ENCODE results near the gene SPATA21. TPM values are rescaled to one million over a fixed set of nuclear protein-coding genes. Genes with fewer than 3 reads are reported as not detected.

SPATA21 gene
- total and polyA plus RNA-seq, 2 donors (not counting 3 experiments of a cell fraction or from before 2014, with no cell fraction given): not detected

GRCh38 chr1:16397120-16397519 lies 40.1 kb downstream of the SPATA21 start:
- DNase-seq (ENCODE audit: low read depth, low spot score) (no peak), FAIRE-seq (no peak)
- peaks cover 3% of the 10 kb centered on the region for H4K20me1 ChIP-seq (replicated peaks; ENCODE audit: control insufficient read depth, extremely low read depth, insufficient read depth, low read length)
- no peak overlapping the region for H2AFZ ChIP-seq (ENCODE audit: low read depth, low read length)
- dilution Hi-C loops (cut with MboI; ENCODE audit: extremely low pct_ligation_motif_present, low sequenced_read_pairs) (no loop called here), intact Hi-C loops (cut with micrococcal nuclease) (loop anchor here (2.0 kb wide), 1 partner anchor 22 kb away; no protein-coding TSS in a partner anchor)
- no peak for TF ChIP-seq FOS (IDR thresholded peaks at IDR 0.05; ENCODE audit: borderline replicate concordance, insufficient read depth, low read length)
- ChIA-PET CTCF (interaction anchor here (1.1 to 1.3 kb wide), 2 partner anchors 34 to 57 kb away, joined by 3 read pairs; no protein-coding TSS in a partner anchor), POLR2A (no interaction called here)
- no peak overlapping the region for H3K4me3 ChIP-seq (replicated peaks in 1 of 3; ENCODE audit: insufficient read depth in 1 of 3, low read depth in 1 of 3, low read length in 3 of 3)
- peaks cover 21% of the 10 kb centered on the region for H3K79me2 ChIP-seq (ENCODE audit: control insufficient read depth, insufficient read depth, low read length)
- no peaks in the 10 kb centered on the region for H3K9me3 ChIP-seq (replicated peaks; ENCODE audit: control insufficient read depth, insufficient read depth, low read length)
- no peak overlapping the region for H3K9ac ChIP-seq (replicated peaks; ENCODE audit: extremely low read depth, insufficient read depth, low read length)
- H3K4me1 ChIP-seq (ENCODE audit: control insufficient read depth, extremely low read depth, insufficient read depth, low read length): peaks cover 10% of the 10 kb centered on the region
- no peaks in the 10 kb centered on the region for H3K9me1 ChIP-seq (replicated peaks; ENCODE audit: control insufficient read depth, extremely low read depth, insufficient read depth, low read length)
- no peaks in the 10 kb centered on the region for H3K27me3 ChIP-seq (ENCODE audit: control insufficient read depth in 2 of 2, insufficient read depth in 2 of 2, low read length in 2 of 2)
- H3K4me2 ChIP-seq (ENCODE audit: insufficient read depth, low read length): no peak overlapping the region
- peaks cover 0 to 22% of the 10 kb centered on the region in 2 experiments for H3K36me3 ChIP-seq (ENCODE audit: control insufficient read depth in 2 of 2, extremely low read depth in 1 of 2, insufficient read depth in 2 of 2, low read length in 2 of 2)
- BruUV-seq (replicated peaks): no TSS peak
- no peak overlapping the region for H3K27ac ChIP-seq (ENCODE audit: insufficient read depth, low read depth, low read length)

GRCh38 chr1:16396591-16396990 lies 40.6 kb downstream of the SPATA21 start:
- H3K9me1 ChIP-seq (replicated peaks; ENCODE audit: control insufficient read depth, extremely low read depth, insufficient read depth, low read length): no peaks in the 10 kb centered on the region
- no peaks in the 10 kb centered on the region for H3K27me3 ChIP-seq (ENCODE audit: control insufficient read depth in 2 of 2, insufficient read depth in 2 of 2, low read length in 2 of 2)
- H3K9me3 ChIP-seq (replicated peaks; ENCODE audit: control insufficient read depth, insufficient read depth, low read length): no peaks in the 10 kb centered on the region
- no peak overlapping the region for H3K27ac ChIP-seq (ENCODE audit: insufficient read depth, low read depth, low read length)
- no TSS peak for BruUV-seq (replicated peaks)
- peaks cover 0 to 22% of the 10 kb centered on the region in 2 experiments for H3K36me3 ChIP-seq (ENCODE audit: control insufficient read depth in 2 of 2, extremely low read depth in 1 of 2, insufficient read depth in 2 of 2, low read length in 2 of 2)
- no peak overlapping the region for H3K4me3 ChIP-seq (replicated peaks in 1 of 3; ENCODE audit: insufficient read depth in 1 of 3, low read depth in 1 of 3, low read length in 3 of 3)
- DNase-seq (ENCODE audit: low read depth, low spot score) (peak; percentile 66), FAIRE-seq (peak; percentile 46)
- H3K4me1 ChIP-seq (ENCODE audit: control insufficient read depth, extremely low read depth, insufficient read depth, low read length): peaks cover 13% of the 10 kb centered on the region
- dilution Hi-C loops (cut with MboI; ENCODE audit: extremely low pct_ligation_motif_present, low sequenced_read_pairs): no loop called here
- no peak overlapping the region for H2AFZ ChIP-seq (ENCODE audit: low read depth, low read length)
- ChIA-PET CTCF (interaction anchor here (0.8 to 1.3 kb wide), 3 partner anchors 33 to 324 kb away, joined by 3 read pairs; no protein-coding TSS in a partner anchor), POLR2A (no interaction called here)
- H3K9ac ChIP-seq (replicated peaks; ENCODE audit: extremely low read depth, insufficient read depth, low read length): no peak overlapping the region
- H3K4me2 ChIP-seq (ENCODE audit: insufficient read depth, low read length): no peak overlapping the region
- TF ChIP-seq POLR2AphosphoS5 (IDR thresholded peaks at IDR 0.05; ENCODE audit: insufficient read depth, low read depth, low read length): peak; percentile 8
- no peak for TF ChIP-seq MYC (IDR thresholded peaks at IDR 0.05; ENCODE audit: low read depth, low read length)
- H3K79me2 ChIP-seq (ENCODE audit: control insufficient read depth, insufficient read depth, low read length): peaks cover 26% of the 10 kb centered on the region
- intact Hi-C loops (cut with micrococcal nuclease): loop anchor here (2.0 kb wide), 1 partner anchor 22 kb away; no protein-coding TSS in a partner anchor
- peaks cover 3% of the 10 kb centered on the region for H4K20me1 ChIP-seq (replicated peaks; ENCODE audit: control insufficient read depth, extremely low read depth, insufficient read depth, low read length)
